ENCODE results near the gene CELA2B.
"Not testable (repeated sequence)": the region's sequence is repeated elsewhere in the genome, so short reads cannot be mapped to it uniquely, and the experiment has no call there.

CELA2B gene

GRCh38 chr1:15469821-15470448 is 6.0 kb upstream of the CELA2B start:
- not testable (repeated sequence) for DNase-seq

GRCh38 chr1:15471067-15471466 is 4.8 kb upstream of the CELA2B start:
- DNase-seq, result not testable (repeated sequence)

GRCh38 chr1:15471723-15472122 is 4.2 kb upstream of the CELA2B start:
- not testable (repeated sequence) for DNase-seq

- DNase-seq, result no peak
These were observed 3.3 kb upstream of the CELA2B start for GRCh38 chr1:15472587-15472986.

- DNase-seq, result no peak
These were observed 1.0 kb downstream of the CELA2B start for GRCh38 chr1:15476927-15477326.

GRCh38 chr1:15477646-15478212 is 1.8 kb downstream of the CELA2B start:
- DNase-seq, result no peak

GRCh38 chr1:15479654-15480347 is 3.9 kb downstream of the CELA2B start:
- no peak for DNase-seq

- DNase-seq, result not testable (repeated sequence)
These were observed 6.6 kb downstream of the CELA2B start for GRCh38 chr1:15482455-15482854.

GRCh38 chr1:15482983-15483543 is 7.2 kb downstream of the CELA2B start:
- not testable (repeated sequence) for DNase-seq

GRCh38 chr1:15483971-15484370 is 8.1 kb downstream of the CELA2B start:
- no peak for DNase-seq

- not testable (repeated sequence) for DNase-seq
These were observed 8.5 kb downstream of the CELA2B start for GRCh38 chr1:15484443-15484842.

- DNase-seq, result no peak
These were observed 9.7 kb downstream of the CELA2B start for GRCh38 chr1:15485636-15486035.

- not testable (repeated sequence) for DNase-seq
These were observed 11.1 kb downstream of the CELA2B start for GRCh38 chr1:15486844-15487610.

- DNase-seq, result no peak
These were observed 12.5 kb downstream of the CELA2B start for GRCh38 chr1:15488371-15488770.

GRCh38 chr1:15489052-15489736 is 13.3 kb downstream of the CELA2B start:
- no peak for DNase-seq

GRCh38 chr1:15491010-15491409 is 15.1 kb downstream of the CELA2B start:
- DNase-seq, result not testable (repeated sequence)

- DNase-seq, result no peak
These were observed 16.7 kb downstream of the CELA2B start for GRCh38 chr1:15492596-15492995.

GRCh38 chr1:15493869-15494390 is 18.0 kb downstream of the CELA2B start:
- no peak for DNase-seq

- DNase-seq, result no peak
These were observed 24.6 kb downstream of the CELA2B start for GRCh38 chr1:15500184-15501178.

GRCh38 chr1:15501208-15502032 is 25.5 kb downstream of the CELA2B start:
- peak; percentile 14 to 52 for DNase-seq
